Muscle layer of colon (tissue), 2 donors: ENCODE measurements around the gene CNIH3.

Experiments
- H3K27ac ChIP-seq: one replicate; pipeline ENCODE4 v1.7.0; 2013; ENCODE audit warnings: low read depth, mild to moderate bottlenecking, low read length, moderate library complexity
- H3K27me3 ChIP-seq, 2 donors: one replicate each; pipeline ENCODE4 v1.7.0; 2013; ENCODE audit warnings: low read length in 2 of 2, mild to moderate bottlenecking in 2 of 2; ENCODE audit not compliant: insufficient read depth in 2 of 2, control insufficient read depth in 1 of 2
- H3K36me3 ChIP-seq: one replicate; pipeline ENCODE4 v1.7.0; 2013; ENCODE audit warnings: mild to moderate bottlenecking, low read length; ENCODE audit not compliant: insufficient read depth
- H3K4me1 ChIP-seq: one replicate; pipeline ENCODE4 v1.7.0; 2013; ENCODE audit warnings: mild to moderate bottlenecking, low read length; ENCODE audit not compliant: insufficient read depth
- H3K4me3 ChIP-seq, 2 donors: one replicate each; pipeline ENCODE4 v1.7.0; 2013; ENCODE audit warnings: low read length in 2 of 2, low read depth in 1 of 2, mild to moderate bottlenecking in 1 of 2, moderate library complexity in 1 of 2
- H3K9ac ChIP-seq: one replicate; pipeline ENCODE4 v1.7.0; 2013; ENCODE audit warnings: low read length
- H3K9me3 ChIP-seq: one replicate; pipeline ENCODE4 v1.7.0; 2013; ENCODE audit warnings: mild to moderate bottlenecking, low read length
- donor health status: abdominal sarcoma.
- donor health status: Adenocarcinoma of cecum.

The CNIH3 gene

GRCh38 chr1:224691148-224691925 is 75.2 kb downstream of the CNIH3 start:
- Histone ChIP-seq H3K36me3 (no peaks in the 10 kb centered on the region), H3K4me1 (no peaks in the 10 kb centered on the region), H3K27me3 (no peaks in the 10 kb centered on the region), H3K9ac (no peak overlapping the region), H3K27ac (no peak overlapping the region), H3K4me3 (no peak overlapping the region), H3K9me3 (no peaks in the 10 kb centered on the region)

DNA sequence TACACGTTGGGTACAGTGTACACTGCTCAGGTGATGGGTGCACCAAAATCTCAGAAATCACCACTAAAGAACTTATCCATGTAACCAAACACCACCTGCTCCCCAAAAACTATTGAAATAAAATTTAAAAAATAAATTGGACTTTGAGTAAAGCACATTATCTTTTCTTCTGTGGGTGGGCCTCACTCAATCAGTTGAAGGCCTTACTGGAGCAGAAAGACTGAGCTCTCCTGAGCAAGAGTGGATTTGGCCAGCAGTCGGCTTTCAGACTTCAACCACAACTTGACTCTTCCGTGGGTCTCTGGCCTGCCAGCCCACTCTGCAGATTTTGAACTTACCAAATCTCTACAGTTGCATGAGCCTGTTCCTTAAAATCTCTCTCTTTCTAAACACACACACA is 78.9 kb downstream of the CNIH3 start:
- H3K27me3 ChIP-seq = no peaks in the 10 kb centered on the region
- H3K4me3 ChIP-seq = no peak overlapping the region
- H3K4me1 ChIP-seq = no peaks in the 10 kb centered on the region
- no peaks in the 10 kb centered on the region for H3K9me3 ChIP-seq
- no peaks in the 10 kb centered on the region for H3K36me3 ChIP-seq
- no peak overlapping the region for H3K27ac ChIP-seq
- H3K9ac ChIP-seq = no peak overlapping the region

DNA sequence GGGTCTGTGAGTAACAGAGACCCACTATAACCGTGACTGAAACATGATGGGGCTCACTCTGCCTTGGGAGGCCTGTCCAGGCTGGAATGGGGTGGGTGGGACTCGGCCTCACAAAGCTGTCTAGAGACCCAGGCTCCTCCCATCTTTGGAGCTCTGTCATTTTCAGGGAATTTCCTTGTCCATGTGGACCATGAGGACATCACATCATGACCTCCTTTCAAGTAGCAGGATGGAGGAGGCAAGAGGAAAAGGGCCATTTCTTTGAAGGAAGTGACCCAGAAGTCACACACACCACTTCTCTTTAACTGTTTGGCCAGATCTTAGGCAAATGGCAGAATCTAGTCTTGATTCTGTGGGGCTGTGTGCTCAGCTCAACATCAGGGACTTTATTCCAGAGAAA is 79.9 kb downstream of the CNIH3 start:
- Histone ChIP-seq H3K9me3 (no peaks in the 10 kb centered on the region), H3K4me1 (no peaks in the 10 kb centered on the region), H3K27me3 (no peaks in the 10 kb centered on the region), H3K9ac (no peak overlapping the region), H3K36me3 (no peaks in the 10 kb centered on the region), H3K27ac (no peak overlapping the region), H3K4me3 (no peak overlapping the region)

DNA sequence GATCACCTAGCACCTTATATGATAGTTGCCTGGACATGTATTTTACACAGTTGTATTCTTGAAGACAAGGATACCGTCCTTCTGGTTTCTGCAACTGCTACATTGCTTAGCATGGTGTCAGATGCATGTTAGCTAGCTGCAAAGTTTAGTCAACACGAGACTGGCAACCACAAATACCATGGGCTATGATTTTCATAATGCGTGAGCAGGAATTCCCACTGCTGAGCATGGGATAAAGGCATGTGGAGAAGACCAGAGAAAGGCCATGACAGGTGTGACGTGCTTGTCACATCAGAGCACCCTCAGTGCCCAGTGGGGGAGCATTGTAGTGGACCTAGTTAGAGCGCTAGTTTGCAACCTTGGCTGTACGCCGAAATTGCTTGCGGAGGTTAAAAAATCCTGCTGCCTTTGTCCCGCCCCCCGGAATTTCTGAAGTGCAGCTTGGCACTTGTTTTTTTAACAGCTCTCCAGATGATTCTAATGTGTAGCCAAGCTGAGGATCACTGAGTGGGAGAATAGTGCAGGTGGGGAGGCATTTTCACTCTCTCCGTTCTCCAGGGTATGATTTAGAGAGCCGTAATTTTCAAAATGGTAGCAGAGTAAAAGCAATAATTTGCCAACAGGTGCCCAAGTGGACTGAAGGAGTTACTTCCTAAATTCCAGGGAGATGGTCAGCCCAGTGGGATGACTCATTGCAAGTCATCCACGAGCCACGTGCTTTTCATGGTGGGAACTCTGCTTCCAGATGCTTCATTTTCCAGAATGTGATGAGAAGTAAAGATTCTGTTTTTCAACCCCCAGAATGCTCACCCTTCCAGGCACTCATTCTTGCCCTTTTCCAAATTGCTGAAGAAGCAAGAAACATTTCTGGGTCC is 81.0 kb downstream of the CNIH3 start:
- H3K4me3 ChIP-seq = no peak overlapping the region
- H3K9me3 ChIP-seq = no peaks in the 10 kb centered on the region
- no peaks in the 10 kb centered on the region for H3K36me3 ChIP-seq
- H3K4me1 ChIP-seq = no peaks in the 10 kb centered on the region
- H3K9ac ChIP-seq = no peak overlapping the region
- H3K27ac ChIP-seq = no peak overlapping the region
- no peaks in the 10 kb centered on the region for H3K27me3 ChIP-seq

GRCh38 chr1:224698015-224698451 is 81.9 kb downstream of the CNIH3 start:
- no peak overlapping the region for H3K27ac ChIP-seq
- H3K9ac ChIP-seq = no peak overlapping the region
- H3K4me3 ChIP-seq = no peak overlapping the region
- no peaks in the 10 kb centered on the region for H3K36me3 ChIP-seq
- H3K9me3 ChIP-seq = no peaks in the 10 kb centered on the region
- no peaks in the 10 kb centered on the region for H3K27me3 ChIP-seq
- H3K4me1 ChIP-seq = no peaks in the 10 kb centered on the region

DNA sequence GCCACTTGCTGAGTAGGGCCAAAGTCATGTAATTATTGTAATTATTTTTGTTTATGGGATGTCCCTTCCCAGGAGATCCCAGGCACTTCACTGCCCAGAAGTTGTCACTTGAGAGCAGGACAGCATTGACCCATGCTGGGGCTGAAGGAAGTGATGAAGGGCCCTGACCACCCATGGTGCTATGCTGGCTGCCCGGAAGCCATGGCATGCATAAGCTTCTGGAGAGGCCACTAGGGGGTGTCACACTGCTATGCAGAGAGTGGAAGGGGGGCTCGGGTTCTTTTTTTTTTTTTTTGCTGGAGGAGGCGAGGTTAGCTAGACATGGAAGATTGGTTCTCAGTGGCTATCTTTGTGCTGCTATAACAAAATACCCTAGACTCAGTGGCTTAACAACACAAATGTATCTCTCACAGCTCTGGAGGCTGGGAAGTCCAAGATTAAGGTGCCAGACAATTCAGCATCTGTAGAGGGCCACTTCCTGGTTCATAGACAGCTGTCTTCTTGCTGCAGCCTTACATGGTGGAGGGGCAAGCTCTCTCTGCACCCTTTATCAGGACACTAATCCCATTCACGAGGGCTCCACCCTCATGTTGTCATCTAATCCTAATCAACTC is 84.9 kb downstream of the CNIH3 start:
- Histone ChIP-seq H3K27ac (no peak overlapping the region), H3K36me3 (no peaks in the 10 kb centered on the region), H3K27me3 (no peaks in the 10 kb centered on the region), H3K4me3 (no peak overlapping the region), H3K4me1 (no peaks in the 10 kb centered on the region), H3K9ac (no peak overlapping the region), H3K9me3 (no peaks in the 10 kb centered on the region)

DNA sequence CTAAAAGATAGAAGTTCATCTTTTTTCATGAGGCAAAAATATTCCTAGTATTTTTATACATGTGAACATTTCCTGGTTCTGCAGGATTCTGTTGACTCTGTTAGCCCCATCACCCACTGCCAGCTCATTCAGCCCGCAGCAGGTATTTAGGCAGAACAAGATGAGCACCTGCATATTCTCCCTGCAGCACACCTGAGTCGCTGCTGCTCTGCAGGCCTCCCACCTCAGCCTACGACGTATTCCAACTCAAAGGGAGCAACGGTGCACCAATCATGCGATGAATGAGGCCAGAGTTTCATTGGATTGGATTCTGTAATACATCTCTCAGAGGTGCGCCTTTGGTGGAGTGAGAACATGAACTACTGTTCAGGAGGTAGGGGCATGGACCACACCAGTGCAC is 87.6 kb downstream of the CNIH3 start:
- no peaks in the 10 kb centered on the region for H3K36me3 ChIP-seq
- H3K9me3 ChIP-seq = no peaks in the 10 kb centered on the region
- H3K27me3 ChIP-seq = no peaks in the 10 kb centered on the region
- no peak overlapping the region for H3K4me3 ChIP-seq
- no peak overlapping the region for H3K9ac ChIP-seq
- no peaks in the 10 kb centered on the region for H3K4me1 ChIP-seq
- no peak overlapping the region for H3K27ac ChIP-seq

DNA sequence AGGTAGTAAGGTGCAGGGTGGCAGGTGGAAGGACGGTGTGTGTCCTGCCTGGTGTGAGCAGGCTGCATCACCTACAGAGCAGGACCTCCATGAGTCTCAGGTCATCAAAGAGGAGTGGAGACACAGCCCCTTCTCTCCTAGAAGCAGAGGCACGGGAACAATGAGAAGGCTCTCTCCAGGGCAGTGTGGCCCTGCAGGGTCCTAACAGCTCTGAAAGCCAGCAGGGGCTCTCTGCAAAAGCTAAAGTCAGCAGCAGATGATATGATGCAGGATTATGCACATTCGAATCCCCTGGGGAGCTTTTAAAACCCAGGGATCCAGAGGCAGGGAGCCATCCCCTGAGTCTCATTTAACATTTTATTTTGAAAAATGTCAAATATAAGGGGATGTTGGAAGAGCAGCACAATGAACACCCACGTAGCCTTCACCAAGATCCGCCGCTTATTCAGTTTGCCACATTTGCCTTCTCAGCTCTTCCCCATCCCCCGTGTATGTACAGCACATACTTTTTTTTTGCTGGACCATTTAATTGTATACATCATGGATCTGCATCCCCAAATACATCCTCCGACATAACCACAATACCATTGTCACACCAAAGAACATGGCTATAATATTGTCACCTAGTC is 88.1 kb downstream of the CNIH3 start:
- Histone ChIP-seq H3K4me3 (no peak overlapping the region), H3K27ac (no peak overlapping the region), H3K27me3 (no peaks in the 10 kb centered on the region), H3K36me3 (no peaks in the 10 kb centered on the region), H3K4me1 (no peaks in the 10 kb centered on the region), H3K9me3 (no peaks in the 10 kb centered on the region), H3K9ac (no peak overlapping the region)

- no peak overlapping the region for H3K9ac ChIP-seq
These were observed 89.5 kb downstream of the CNIH3 start for GRCh38 chr1:224705578-224705977.

GRCh38 chr1:224707843-224708725 is 92.0 kb downstream of the CNIH3 start:
- Histone ChIP-seq H3K9ac (no peak overlapping the region), H3K27me3 (no peaks in the 10 kb centered on the region), H3K4me3 (no peak overlapping the region), H3K9me3 (no peaks in the 10 kb centered on the region), H3K36me3 (no peaks in the 10 kb centered on the region), H3K4me1 (no peaks in the 10 kb centered on the region), H3K27ac (no peak overlapping the region)

More at GRCh38 chr1:224705578-224705977, 89.5 kb downstream of the CNIH3 start:
- Histone ChIP-seq H3K4me3 (no peak overlapping the region), H3K27ac (no peak overlapping the region), H3K9me3 (no peaks in the 10 kb centered on the region), H3K27me3 (no peaks in the 10 kb centered on the region), H3K36me3 (no peaks in the 10 kb centered on the region), H3K4me1 (no peaks in the 10 kb centered on the region)
